ENCODE measurements around the gene KAT2B. TPM values are rescaled to one million over a fixed set of nuclear protein-coding genes. Genes with fewer than 3 reads are reported as not detected.
A peak's percentile ranks its signal among the peaks of the same experiment; 100 is the strongest.
"Not testable (repeated sequence)": the region's sequence is repeated elsewhere in the genome, so short reads cannot be mapped to it uniquely, and the experiment has no call there.

KAT2B gene
- total RNA-seq, 4 donors from 2014 or later = 21.3 to 47.0 (median 33.3) TPM

DNA sequence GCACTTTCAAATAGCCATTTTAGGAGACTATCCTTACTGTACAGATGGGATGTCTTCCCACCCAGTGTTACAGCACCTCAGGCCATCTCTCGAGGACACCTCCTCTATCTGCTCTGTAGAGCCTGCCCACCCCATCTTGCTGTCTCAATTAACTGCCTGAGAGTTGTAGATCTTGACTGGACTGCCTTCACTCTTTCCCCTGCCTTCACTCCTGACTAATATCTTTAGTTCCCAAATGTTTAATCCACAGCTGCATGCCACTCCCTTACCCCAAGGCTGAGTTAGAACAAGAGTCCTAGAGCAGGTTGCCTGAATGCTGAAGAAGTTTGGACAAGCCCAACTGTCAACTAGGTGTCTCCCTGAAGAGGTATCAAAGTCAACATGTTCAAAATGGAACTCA, 26.9 kb upstream of the KAT2B start:
- DNase-seq (ENCODE audit: low spot score) = no peak
- TF ChIP-seq, protein P1, sequence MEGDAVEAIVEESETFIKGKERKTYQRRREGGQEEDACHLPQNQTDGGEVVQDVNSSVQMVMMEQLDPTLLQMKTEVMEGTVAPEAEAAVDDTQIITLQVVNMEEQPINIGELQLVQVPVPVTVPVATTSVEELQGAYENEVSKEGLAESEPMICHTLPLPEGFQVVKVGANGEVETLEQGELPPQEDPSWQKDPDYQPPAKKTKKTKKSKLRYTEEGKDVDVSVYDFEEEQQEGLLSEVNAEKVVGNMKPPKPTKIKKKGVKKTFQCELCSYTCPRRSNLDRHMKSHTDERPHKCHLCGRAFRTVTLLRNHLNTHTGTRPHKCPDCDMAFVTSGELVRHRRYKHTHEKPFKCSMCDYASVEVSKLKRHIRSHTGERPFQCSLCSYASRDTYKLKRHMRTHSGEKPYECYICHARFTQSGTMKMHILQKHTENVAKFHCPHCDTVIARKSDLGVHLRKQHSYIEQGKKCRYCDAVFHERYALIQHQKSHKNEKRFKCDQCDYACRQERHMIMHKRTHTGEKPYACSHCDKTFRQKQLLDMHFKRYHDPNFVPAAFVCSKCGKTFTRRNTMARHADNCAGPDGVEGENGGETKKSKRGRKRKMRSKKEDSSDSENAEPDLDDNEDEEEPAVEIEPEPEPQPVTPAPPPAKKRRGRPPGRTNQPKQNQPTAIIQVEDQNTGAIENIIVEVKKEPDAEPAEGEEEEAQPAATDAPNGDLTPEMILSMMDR (IDR thresholded peaks at IDR 0.05) = no peak
- ATAC-seq (ENCODE audit: low FRiP score) = no peak

DNA sequence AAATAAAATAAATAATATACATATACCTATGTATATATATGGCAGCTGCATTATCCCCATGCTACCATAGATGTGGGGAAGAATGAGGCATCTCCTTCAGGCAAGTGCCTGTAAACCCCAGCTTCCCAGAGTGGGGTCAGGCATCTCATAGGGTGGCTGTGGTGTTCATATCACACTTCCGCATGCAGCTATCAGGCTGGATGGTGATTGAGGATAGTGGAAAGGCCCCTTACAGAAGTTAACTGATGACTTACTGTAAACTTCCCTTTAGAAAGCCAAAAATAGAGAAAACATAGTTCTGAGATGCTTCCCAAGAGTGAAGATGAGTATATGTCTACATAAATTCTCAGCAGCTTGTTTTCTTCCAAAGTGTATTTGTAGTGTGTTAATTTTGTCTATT, 24.7 kb upstream of the KAT2B start:
- TF ChIP-seq, protein P1 (IDR thresholded peaks at IDR 0.05) = no peak
- ATAC-seq (ENCODE audit: low FRiP score) (no peak), DNase-seq (ENCODE audit: low spot score) (no peak)

DNA sequence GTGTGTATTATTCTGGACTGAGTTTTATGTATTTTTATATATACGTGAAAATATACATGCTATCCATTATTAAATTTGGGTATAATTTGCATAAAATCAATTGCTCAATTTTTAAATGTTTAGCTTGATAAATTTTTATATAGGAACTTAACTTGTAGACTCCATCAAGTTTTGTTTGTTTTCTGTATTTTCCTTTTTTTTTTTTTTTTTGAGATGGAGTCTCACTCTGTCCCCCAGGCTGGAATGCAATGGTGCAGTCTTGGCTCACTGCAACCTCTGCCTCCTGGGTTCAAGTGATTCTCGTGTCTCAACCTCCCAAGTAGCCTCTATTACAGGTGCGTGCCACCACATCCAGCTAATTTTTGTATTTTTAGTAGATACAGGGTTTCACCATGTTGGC, 24.2 kb upstream of the KAT2B start:
- DNase-seq (ENCODE audit: low spot score); ATAC-seq (ENCODE audit: low FRiP score): not testable (repeated sequence)

DNA sequence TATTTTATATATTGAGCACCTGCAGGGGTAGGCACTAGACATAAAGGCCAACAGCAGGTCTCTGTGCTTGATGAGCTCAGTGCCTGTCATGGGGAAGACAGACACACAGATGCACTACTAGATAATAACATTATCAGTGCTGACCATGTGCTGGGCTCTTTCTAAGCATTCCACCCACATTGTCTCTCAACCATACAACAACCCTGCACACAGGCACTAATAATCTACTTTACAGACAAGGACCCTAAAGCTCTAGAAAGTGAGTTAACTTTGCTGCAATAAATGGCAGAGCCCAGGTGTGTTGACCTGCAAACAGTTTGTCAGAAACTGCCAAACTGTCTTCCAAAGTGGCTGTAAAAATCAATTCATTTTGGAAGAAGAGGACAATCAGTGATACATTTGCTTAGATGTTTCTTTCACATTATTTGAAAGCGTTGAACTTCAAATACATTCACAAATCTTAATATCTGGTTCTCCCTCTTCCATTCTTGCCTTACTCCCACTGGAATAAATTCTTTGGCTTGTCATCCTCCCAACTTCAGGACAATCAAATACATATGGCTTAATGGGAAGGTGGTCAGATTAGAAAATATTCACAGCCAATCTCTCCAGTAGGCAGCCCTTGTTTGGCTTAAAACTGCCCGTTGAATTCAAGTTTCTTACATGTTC, 17.2 kb upstream of the KAT2B start:
- TF ChIP-seq, protein P1 (IDR thresholded peaks at IDR 0.05) = no peak
- DNase-seq (ENCODE audit: low spot score) (no peak), ATAC-seq (ENCODE audit: low FRiP score) (no peak)

DNA sequence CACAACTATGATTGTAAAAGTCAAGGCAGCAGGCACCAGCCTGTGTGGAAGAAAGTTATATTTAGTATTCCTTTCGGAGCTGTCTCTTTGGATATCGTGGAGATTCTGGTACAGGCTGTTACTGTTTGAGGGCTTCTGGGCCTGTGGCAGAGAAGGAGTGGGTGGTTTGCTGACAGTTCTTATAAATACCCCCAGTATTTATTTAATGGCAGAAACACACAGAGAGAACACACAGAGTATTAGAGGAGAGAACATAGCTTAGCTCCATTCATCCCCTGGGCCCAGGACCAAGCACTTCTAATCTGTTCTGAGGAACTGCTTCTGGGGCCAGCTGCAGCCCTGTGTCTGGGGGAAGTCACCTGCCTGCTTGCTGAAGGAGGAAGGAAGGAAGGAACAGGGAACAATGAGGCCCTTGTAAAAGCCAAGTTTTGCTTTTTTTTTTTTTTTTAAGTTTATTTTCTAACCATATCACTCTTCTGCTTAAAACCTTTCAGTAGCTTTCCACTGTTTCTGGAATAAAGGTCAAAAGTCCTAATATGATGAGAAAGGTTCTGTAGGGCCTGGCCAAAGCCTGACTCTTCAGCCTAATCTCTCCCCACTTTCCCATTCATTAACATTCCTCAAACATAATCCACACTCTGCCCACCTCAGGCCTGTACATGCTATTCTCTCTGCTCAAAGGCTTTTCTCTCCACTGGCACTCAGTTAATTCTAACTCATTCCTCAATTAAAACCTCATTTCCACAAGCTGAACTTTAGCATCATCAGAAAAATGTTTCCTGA, 16.4 kb upstream of the KAT2B start:
- peak; percentile 48 for ATAC-seq (ENCODE audit: low FRiP score)
- TF ChIP-seq, protein P1 (IDR thresholded peaks at IDR 0.05) = no peak

DNA sequence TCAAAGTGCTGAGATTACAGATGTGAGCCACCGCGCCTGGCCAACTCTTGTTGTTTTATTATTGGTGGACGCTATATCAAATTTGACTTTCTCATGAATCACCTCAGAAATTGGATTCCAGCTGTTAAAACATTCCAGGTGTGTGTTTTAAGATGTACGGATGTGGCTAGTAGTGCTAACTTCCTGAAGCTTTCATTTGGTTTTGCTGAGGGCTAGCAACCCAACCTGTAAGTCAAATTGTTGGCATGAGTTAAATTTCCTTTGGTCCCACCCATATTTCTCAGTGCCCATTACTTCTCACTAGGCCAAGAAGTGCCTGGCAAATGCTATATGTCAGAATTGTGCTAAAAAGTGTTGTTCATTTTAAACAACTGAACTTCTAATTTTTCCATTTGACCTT, 13.1 kb upstream of the KAT2B start:
- TF ChIP-seq, protein P1 (IDR thresholded peaks at IDR 0.05) = no peak
- DNase-seq (ENCODE audit: low spot score) (no peak), ATAC-seq (ENCODE audit: low FRiP score) (no peak)

More for the DNA sequence above, 16.4 kb upstream of the KAT2B start:
- DNase-seq (ENCODE audit: low spot score) = no peak

DNA sequence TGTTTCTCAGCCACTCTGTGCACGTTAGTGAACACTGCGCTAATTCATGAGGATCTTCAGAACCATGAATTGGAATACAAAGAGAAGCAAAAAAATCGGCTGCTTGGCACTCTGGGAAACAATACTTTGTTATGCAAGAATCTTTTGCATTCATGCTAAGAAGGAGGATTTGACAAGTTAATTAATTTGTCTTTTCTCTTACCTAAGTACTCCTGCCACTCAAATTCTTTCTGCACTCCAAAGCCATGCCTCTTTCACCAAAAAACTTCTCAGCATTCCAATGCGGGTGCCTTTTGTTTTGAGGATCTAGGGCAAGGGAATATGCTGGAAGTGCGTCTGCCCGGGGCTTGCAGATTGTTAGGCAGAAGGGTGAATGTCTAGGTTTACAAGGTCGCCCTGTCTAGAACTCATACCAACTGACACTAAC, 11.3 kb upstream of the KAT2B start:
- DNase-seq (ENCODE audit: low spot score) = no peak
- ATAC-seq (ENCODE audit: low FRiP score) = no peak
- TF ChIP-seq, protein P1 (IDR thresholded peaks at IDR 0.05) = no peak

DNA sequence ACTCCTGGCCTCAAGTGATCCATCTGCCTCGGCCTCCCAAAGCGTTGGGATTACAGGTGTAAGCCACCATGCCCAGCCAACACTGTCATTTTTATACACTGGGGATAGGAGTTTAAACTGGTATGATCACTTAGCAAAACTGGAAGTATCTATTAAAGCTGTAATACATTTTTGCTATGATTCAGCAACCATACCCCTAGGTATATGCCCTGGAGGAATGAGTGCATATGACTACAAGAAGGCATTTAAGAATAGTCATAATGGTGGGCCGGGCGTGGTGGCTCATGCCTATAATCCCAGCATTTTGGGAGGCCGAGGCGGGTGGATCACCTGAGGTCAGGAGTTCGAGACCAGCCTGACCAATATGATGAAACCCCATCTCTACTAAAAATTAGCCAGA, 8.3 kb upstream of the KAT2B start:
- not testable (repeated sequence) for ATAC-seq (ENCODE audit: low FRiP score); DNase-seq (ENCODE audit: low spot score)

Data from omental fat pad (tissue), 4 donors.